HEK293T (cell line): ENCODE measurements around the gene PLPP4.

ENCODE experiments used
- BHLHE40 ChIP-seq: fragments of 450-650 bp; IDR thresholded peaks from 2 replicates; pipeline ENCODE4 v1.6.1; 2016; ENCODE audit warnings: mild to moderate bottlenecking, moderate library complexity, borderline replicate concordance
- FOXK2 ChIP-seq: fragments of 450-650 bp; IDR thresholded peaks from 2 replicates; pipeline ENCODE4 v1.6.1; 2016; ENCODE audit warnings: mild to moderate bottlenecking
- FOXM1 ChIP-seq: fragments of 450-650 bp; IDR thresholded peaks from 2 replicates; pipeline ENCODE4 v1.6.1; 2017; ENCODE audit warnings: mild to moderate bottlenecking, borderline replicate concordance
- HDGF ChIP-seq: fragments of 450-650 bp; IDR thresholded peaks from 2 replicates; pipeline ENCODE4 v1.6.1; 2017; ENCODE audit warnings: antibody characterized with exemption, borderline replicate concordance
- TARDBP ChIP-seq: fragments of 450-650 bp; IDR thresholded peaks from 2 replicates; pipeline ENCODE4 v1.6.1; 2016

- no peak for TF ChIP-seq BHLHE40
- no peak for TF ChIP-seq HDGF
- TF ChIP-seq TARDBP = no peak
- TF ChIP-seq FOXM1 = no peak
- TF ChIP-seq FOXK2 = no peak
Observed at GRCh38 chr10:120431251-120431651, 25.8 kb upstream of the PLPP4 start.
